ENCODE results near the gene PTPN3.
A peak's percentile ranks its signal among the peaks of the same experiment; 100 is the strongest.

Gene PTPN3

DNA sequence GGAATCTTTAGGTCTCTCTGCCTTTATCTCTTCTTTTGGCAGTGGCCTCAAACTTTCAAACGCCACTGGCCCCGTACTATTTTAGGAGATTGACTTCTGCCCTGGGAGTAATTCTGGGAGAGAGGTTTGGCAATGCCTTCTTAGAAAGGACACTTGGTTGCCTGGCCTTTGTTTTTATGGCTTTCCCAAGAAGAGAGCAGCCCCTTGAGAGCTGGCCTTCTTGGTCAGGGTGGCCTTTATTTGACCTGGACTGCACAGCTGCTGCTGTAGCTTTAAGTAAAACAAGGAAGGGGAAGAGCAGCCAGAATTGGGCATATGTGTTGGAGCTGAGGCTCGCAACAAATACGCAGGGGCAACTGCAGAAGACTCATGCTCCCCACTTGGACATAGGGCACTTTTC lies 60.8 kb downstream of the PTPN3 start:
- H3K4me1 Mint-ChIP-seq: no peaks in the 10 kb centered on the region

DNA sequence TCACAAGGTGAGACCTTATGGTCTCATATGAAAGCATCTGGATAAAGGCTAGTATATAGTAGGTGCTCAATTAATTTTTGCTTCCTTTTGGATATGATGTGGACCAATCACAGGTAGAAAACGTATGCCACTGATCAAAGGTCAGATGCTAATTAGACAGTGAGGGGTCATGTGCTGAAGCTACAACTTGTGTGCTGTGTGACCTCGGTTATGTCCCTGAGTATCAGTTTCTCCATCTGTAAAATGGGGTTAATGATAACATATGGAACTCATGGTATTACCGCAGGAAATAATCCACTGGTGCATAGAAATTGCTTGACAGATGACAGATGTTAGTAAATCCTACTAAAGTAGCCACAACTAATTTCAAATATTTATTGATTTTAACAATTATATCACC lies 62.0 kb downstream of the PTPN3 start:
- no peak overlapping the region for H3K27ac Mint-ChIP-seq
- DNase-seq (ENCODE audit: low spot score in 2 of 2) (no peak), ATAC-seq (no peak)
- no peaks in the 10 kb centered on the region for H3K36me3 Mint-ChIP-seq
- H3K4me3 Mint-ChIP-seq: no peak overlapping the region
- no peaks in the 10 kb centered on the region for H3K9me3 Mint-ChIP-seq
- H3K4me1 Mint-ChIP-seq: no peaks in the 10 kb centered on the region

More for the DNA sequence above, 60.8 kb downstream of the PTPN3 start:
- no peak for DNase-seq (ENCODE audit: low spot score in 2 of 2)
- Mint-ChIP-seq H3K9me3 (no peaks in the 10 kb centered on the region), H3K36me3 (no peaks in the 10 kb centered on the region), H3K4me3 (no peak overlapping the region), H3K27ac (no peak overlapping the region)
- ATAC-seq: no peak

GRCh38 chr9:109433476-109433875 lies 64.6 kb downstream of the PTPN3 start:
- Mint-ChIP-seq H3K36me3 (no peaks in the 10 kb centered on the region), H3K4me3 (no peak overlapping the region), H3K9me3 (no peaks in the 10 kb centered on the region), H3K27ac (no peak overlapping the region), H3K4me1 (no peaks in the 10 kb centered on the region)
- ATAC-seq: no peak
- DNase-seq (ENCODE audit: low spot score in 2 of 2): no peak

GRCh38 chr9:109430231-109430630 lies 67.9 kb downstream of the PTPN3 start:
- H3K36me3 Mint-ChIP-seq: no peaks in the 10 kb centered on the region
- H3K4me1 Mint-ChIP-seq: no peaks in the 10 kb centered on the region
- H3K27ac Mint-ChIP-seq: no peak overlapping the region
- no peak overlapping the region for H3K4me3 Mint-ChIP-seq
- no peaks in the 10 kb centered on the region for H3K9me3 Mint-ChIP-seq
- ATAC-seq (no peak), DNase-seq (ENCODE audit: low spot score in 2 of 2) (no peak)

GRCh38 chr9:109428854-109429253 lies 69.3 kb downstream of the PTPN3 start:
- Mint-ChIP-seq H3K27ac (no peak overlapping the region), H3K36me3 (no peaks in the 10 kb centered on the region), H3K9me3 (no peaks in the 10 kb centered on the region), H3K4me1 (no peaks in the 10 kb centered on the region), H3K4me3 (no peak overlapping the region)
- DNase-seq (ENCODE audit: low spot score in 2 of 2) (no peak), ATAC-seq (no peak)

GRCh38 chr9:109427886-109428285 lies 70.2 kb downstream of the PTPN3 start:
- no peaks in the 10 kb centered on the region for H3K4me1 Mint-ChIP-seq
- H3K4me3 Mint-ChIP-seq: no peak overlapping the region

DNA sequence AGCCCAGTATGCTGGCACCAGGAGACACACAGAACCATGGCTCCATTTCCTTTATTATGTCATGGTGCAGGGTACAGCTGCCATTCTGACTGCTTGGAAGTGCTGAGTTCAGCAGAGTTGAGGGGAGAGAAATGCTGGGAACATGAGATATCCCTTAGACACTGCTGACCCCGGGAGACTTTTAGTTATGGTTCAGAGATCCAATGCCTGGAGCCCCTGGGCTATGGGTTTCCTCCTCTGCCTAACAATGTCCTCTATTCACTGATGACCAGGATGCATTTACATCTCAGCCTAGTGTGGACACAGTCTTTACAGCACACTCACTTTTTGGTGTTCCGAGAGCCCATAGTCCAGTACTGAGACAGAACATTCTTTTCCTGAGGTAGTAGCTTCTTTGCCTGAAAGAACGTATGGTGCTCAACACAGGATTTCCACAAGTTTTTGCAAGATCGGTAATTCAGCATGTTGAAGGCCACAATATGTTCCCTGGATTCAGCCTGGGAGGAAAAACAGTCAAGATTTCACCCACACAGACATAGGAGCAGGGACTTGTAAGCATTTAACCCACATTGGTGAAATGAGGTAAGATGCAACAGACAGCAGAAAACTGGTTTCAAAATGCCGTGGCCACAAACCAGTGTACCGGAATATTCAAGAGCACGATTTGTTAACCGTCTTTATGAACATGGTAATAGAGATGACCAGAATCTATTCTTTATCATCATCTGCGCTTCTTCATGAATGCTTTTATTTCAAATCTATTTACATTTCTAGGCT lies 71.3 kb downstream of the PTPN3 start:
- no peaks in the 10 kb centered on the region for H3K36me3 Mint-ChIP-seq
- no peak overlapping the region for H3K27ac Mint-ChIP-seq

More at GRCh38 chr9:109427886-109428285, 70.2 kb downstream of the PTPN3 start:
- H3K36me3 Mint-ChIP-seq: no peaks in the 10 kb centered on the region
- no peaks in the 10 kb centered on the region for H3K9me3 Mint-ChIP-seq
- H3K27ac Mint-ChIP-seq: no peak overlapping the region
- no peak for ATAC-seq
- DNase-seq (ENCODE audit: low spot score in 2 of 2): no peak

GRCh38 chr9:109424618-109425017 lies 73.5 kb downstream of the PTPN3 start:
- H3K4me3 Mint-ChIP-seq: no peak overlapping the region
- no peak for DNase-seq (ENCODE audit: low spot score in 2 of 2)
- H3K36me3 Mint-ChIP-seq: no peaks in the 10 kb centered on the region
- no peaks in the 10 kb centered on the region for H3K4me1 Mint-ChIP-seq
- no peak for ATAC-seq
- no peaks in the 10 kb centered on the region for H3K9me3 Mint-ChIP-seq
- no peak overlapping the region for H3K27ac Mint-ChIP-seq

More for the DNA sequence above, 71.3 kb downstream of the PTPN3 start:
- H3K4me3 Mint-ChIP-seq: no peak overlapping the region
- DNase-seq (ENCODE audit: low spot score in 2 of 2) (no peak), ATAC-seq (no peak)
- no peaks in the 10 kb centered on the region for H3K4me1 Mint-ChIP-seq
- H3K9me3 Mint-ChIP-seq: no peaks in the 10 kb centered on the region

DNA sequence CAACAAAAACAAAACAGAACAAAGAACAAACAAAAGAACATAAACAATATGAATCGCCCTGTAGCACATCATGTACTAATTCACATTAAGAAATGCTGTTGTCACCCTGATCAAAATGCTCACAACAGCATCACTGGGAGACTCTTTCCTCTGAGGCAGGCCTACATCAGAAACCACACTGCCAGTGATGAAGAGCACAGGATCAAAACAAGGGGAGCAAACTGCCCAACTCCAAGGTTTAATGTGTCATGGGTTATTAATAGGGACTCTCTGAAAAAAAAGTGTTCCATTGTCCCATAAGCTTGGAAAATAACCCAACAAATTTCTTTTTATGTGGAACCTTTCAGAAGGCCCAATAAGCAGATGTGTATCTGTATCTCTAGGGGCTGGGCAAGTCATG lies 74.2 kb downstream of the PTPN3 start:
- H3K9me3 Mint-ChIP-seq: no peaks in the 10 kb centered on the region
- no peak overlapping the region for H3K4me3 Mint-ChIP-seq
- no peak overlapping the region for H3K27ac Mint-ChIP-seq
- DNase-seq (ENCODE audit: low spot score in 2 of 2): no peak
- no peak for ATAC-seq
- no peaks in the 10 kb centered on the region for H3K4me1 Mint-ChIP-seq
- no peaks in the 10 kb centered on the region for H3K36me3 Mint-ChIP-seq

GRCh38 chr9:109422641-109423040 lies 75.5 kb downstream of the PTPN3 start:
- Mint-ChIP-seq H3K9me3 (no peaks in the 10 kb centered on the region), H3K4me3 (no peak overlapping the region), H3K36me3 (no peaks in the 10 kb centered on the region), H3K4me1 (no peaks in the 10 kb centered on the region), H3K27ac (no peak overlapping the region)
- no peak for DNase-seq (ENCODE audit: low spot score in 2 of 2)
- no peak for ATAC-seq

GRCh38 chr9:109421026-109421970 lies 76.8 kb downstream of the PTPN3 start:
- DNase-seq (ENCODE audit: low spot score in 2 of 2) (no peak), ATAC-seq (no peak)
- Mint-ChIP-seq H3K4me1 (no peaks in the 10 kb centered on the region), H3K4me3 (no peak overlapping the region), H3K27ac (no peak overlapping the region), H3K9me3 (no peaks in the 10 kb centered on the region), H3K36me3 (no peaks in the 10 kb centered on the region)

DNA sequence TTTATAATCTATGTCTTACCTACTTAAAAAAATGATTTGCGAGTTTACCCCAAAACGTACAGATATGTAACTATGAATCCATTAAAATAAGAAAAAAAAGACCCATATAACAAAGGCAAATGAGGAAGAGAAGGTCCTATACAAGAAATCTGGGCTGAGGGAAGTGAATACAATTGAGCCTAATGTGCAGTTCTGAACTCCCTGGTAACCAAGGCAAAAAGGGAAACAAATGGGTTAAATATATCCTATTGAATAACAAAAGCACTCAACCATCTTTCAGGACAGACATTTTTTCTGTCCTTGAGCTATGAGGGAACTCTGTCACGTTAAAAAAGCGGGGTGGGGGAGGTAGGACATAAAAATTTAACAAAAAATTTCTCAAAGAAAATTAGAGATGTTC lies 78.6 kb downstream of the PTPN3 start:
- no peak overlapping the region for H3K27ac Mint-ChIP-seq
- ATAC-seq: no peak
- no peak overlapping the region for H3K4me3 Mint-ChIP-seq
- no peaks in the 10 kb centered on the region for H3K9me3 Mint-ChIP-seq
- H3K36me3 Mint-ChIP-seq: no peaks in the 10 kb centered on the region
- no peaks in the 10 kb centered on the region for H3K4me1 Mint-ChIP-seq
- no peak for DNase-seq (ENCODE audit: low spot score in 2 of 2)

GRCh38 chr9:109418827-109419226 lies 79.3 kb downstream of the PTPN3 start:
- ATAC-seq (peak; percentile 31), DNase-seq (ENCODE audit: low spot score in 2 of 2) (no peak)
- no peak overlapping the region for H3K4me3 Mint-ChIP-seq
- H3K4me1 Mint-ChIP-seq: peaks cover under 1% of the 10 kb centered on the region
- no peak overlapping the region for H3K27ac Mint-ChIP-seq
- no peaks in the 10 kb centered on the region for H3K9me3 Mint-ChIP-seq
- no peaks in the 10 kb centered on the region for H3K36me3 Mint-ChIP-seq

DNA sequence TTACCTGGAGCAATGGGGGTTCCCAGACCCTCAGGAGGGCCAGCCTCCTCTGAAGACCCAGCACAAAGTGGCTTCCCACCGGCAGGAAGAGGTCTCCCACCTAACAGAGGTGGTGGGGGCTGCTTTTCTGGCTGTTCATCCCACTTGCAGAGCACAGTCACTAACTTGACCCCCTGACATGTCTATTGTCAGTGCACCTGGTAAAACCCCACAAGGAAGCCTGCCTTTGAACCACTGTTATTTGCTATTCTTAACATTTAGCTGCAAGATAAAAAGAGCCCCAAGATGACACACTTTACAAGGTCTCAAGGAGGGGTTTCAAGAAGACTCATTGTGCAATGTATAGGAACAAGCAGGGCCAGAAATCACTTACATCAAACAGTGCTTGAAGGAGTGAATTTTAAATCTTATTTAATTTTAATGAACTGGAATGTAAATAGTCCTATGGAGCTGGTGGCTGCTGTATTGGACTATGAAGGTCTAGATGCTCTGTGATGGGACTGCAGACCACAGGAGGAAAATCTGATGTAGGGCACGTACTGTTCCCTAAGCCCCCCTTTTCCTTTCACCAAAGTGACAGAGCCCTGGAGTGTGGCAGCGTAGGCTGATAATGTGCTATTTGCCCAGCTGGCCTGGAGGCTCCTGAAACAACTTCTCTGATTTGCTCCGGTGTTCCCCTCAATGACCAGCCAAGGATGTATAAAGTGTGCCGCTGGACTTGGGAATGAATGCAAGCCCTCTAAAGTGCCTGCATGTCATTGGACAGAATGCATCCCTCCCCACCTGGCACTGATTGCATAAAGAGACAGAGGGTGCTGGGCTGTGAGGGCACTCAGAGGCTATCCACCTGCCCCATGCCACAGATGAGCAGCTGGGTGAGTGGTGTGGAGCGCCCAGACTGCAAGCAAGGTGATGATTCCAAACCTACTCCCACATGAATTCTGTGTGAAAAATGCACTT lies 80.2 kb downstream of the PTPN3 start:
- peaks cover 4% of the 10 kb centered on the region for H3K9me3 Mint-ChIP-seq
- DNase-seq (ENCODE audit: low spot score in 2 of 2) (no peak), ATAC-seq (no peak)
- no peak overlapping the region for H3K4me3 Mint-ChIP-seq
- H3K27ac Mint-ChIP-seq: peak overlapping the region; percentile 2
- H3K4me1 Mint-ChIP-seq: peaks cover 8% of the 10 kb centered on the region
- H3K36me3 Mint-ChIP-seq: no peaks in the 10 kb centered on the region

DNA sequence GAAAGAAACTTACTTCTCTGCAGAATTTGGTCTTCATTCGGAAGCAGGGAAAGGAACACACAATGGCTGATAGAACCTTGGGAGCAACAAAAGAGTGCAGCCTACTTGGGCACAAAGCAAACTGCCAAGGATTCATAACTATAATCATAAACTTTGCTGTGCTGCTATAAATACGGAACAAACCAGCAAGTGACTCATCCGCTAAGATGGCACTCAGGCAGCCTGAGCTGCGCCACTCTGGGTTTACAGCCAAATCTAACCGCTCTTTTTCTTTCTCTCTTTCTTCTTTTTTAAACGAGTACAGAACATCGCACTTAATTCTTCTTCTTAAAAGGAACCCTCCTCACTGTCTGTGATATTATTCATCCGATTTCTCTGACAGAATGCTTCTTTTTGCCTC lies 81.1 kb downstream of the PTPN3 start:
- no peak for ATAC-seq
- no peaks in the 10 kb centered on the region for H3K36me3 Mint-ChIP-seq
- peaks cover 8% of the 10 kb centered on the region for H3K4me1 Mint-ChIP-seq
- peak overlapping the region; percentile 2 for H3K27ac Mint-ChIP-seq
- DNase-seq (ENCODE audit: low spot score in 2 of 2): no peak
- no peak overlapping the region for H3K4me3 Mint-ChIP-seq
- peaks cover 4% of the 10 kb centered on the region for H3K9me3 Mint-ChIP-seq

Measured in stimulated activated effector memory CD8-positive, alpha-beta T cell treated with anti-CD3 and anti-CD28 coated beads, Interleukin-12 subunit alpha, Interleukin-12 subunit beta, amount 100 ng/mL, for 72 hours (primary cell).